GM21825 (cell line): ENCODE data around the gene OR4C13.
"Not testable (repeated sequence)": the region's sequence is repeated elsewhere in the genome, so short reads cannot be mapped to it uniquely, and the experiment has no call there.

ENCODE experiments used
- ATAC-seq: cut with Tn5 transposase; IDR thresholded peaks from one replicate; pipeline ENCODE4 v1.9.1; 2021; ENCODE audit warnings: mild to moderate bottlenecking, moderate library complexity; ENCODE audit not compliant: unreplicated experiment

OR4C13 gene

DNA sequence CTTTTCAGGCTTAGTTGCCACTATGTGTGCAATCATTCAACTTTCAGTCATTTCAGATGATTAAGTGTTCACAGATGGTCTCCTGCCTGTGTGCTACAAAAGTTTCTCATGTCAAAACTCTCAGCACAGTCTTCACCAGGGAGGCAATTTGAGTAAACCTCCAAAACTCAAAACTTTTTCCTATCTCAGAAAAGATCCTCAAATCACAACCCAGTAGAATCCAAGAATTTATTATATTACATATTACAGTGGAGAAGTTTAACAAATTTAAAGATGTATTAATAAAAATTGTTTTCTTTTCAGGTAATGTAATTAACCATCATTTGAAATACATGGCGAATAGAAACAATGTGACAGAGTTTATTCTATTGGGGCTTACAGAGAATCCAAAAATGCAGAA is at the start of gene OR4C13:
Gene OR4C13, plus strand, starts transcription at position 301 of the 400 bp plus-strand sequence. Its CDS starts 32 bp downstream, at position 333.
- no peak for ATAC-seq

DNA sequence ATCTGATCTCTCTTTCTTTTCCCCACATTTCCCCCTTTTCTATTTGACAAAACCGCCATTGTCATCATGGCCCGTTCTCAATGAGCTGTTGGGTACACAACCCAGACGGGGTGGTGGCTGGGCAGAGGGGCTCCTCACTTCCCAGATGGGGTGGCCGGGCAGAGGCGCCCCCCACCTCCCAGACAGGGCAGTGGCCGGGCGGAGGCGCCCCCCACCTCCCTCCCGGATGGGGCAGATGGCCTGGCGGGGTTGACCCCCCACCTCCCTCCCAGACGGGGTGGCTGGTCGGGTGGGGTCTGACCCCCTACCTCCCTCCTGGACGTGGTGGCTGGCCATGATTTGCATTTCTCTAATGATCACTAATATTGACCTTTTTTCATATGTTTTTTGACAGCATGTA is 40.7 kb upstream of the OR4C13 start:
- ATAC-seq, result not testable (repeated sequence)

DNA sequence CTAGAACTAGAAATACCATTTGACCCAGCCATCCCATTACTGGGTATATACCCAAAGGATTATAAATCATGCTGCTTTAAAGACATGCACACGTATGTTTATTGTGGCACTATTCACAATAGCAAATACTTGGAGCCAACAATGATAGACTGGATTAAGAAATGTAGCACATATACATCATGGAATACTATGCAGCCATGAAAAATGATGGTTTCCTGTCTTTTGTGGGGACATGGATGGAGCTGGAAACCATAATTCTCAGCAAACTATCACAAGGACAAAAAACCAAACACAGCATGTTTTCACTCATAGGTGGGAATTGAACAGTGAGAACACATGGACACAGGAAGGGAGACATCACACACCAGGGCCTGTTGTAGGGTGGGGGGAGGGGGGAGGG is 3.5 kb upstream of the OR4C13 start:
- not testable (repeated sequence) for ATAC-seq

DNA sequence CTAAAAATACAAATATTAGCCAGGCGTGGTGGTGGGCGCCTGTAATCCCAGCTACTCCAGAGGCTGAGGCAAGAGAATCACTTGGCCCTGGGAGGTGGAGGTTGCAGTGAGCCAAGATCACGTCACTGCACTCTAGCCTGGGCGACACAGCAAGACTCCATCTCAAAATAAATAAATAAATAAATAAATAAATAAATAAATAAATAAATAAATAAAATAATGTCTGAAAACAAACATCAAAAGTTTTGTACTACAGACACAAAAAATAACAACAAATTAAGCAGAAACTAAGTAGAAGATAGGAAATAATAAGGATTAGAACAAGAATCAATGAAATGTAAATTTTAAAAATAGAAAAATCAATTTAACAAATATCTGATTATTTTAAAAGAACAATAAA is 21.2 kb downstream of the OR4C13 start:
- ATAC-seq, result not testable (repeated sequence)

DNA sequence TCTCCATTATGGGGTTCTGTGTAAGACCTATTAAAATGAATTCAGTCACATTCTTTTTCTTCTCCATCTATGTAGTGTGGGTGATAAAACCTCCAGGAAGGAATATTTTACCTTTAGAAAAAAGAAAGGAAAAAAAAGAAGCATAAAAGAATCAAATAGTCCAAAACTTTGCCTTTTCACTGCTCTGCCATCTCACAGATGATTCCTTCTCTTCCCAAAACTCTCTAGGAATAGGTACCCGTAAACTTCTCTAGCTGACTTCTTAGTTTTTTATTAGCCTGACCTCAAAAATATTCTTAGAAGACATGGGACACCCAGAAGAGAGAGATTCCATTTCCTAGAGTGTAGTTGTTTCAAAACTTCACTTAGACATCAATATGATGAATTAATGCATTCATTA is 30.2 kb downstream of the OR4C13 start, which contains the start of gene OR4C12:
Gene OR4C12, minus strand, starts transcription at position 101 of the 400 bp plus-strand sequence. Its CDS starts 34 bp downstream, at position 67.
- not testable (repeated sequence) for ATAC-seq

DNA sequence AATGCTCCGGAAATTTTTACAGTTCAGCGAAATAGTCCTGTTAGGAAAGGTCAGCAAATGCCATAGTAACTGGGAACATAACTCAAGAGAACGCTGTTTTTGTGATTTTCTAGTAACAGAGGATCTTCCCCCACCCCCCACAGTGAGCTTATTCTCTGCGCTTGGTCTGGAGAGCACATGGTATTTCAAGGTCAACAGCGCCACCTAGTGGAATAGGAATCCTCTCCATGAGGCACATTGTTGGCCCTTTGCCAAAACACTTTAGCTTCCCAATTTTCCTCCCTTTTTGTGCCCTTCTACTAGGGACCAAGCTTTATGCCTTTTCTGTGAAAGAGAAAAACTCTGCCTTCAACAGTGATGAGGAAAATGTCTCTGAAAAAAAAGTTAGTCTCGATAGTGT is 43.4 kb downstream of the OR4C13 start:
- no peak for ATAC-seq
